Coronary artery (tissue), 2 donors: ENCODE measurements around the gene STPG3.
A peak's percentile ranks its signal among the peaks of the same experiment; 100 is the strongest.

Experiments used
- DNase-seq: peaks from one replicate; pipeline ENCODE4 v3.0.0-alpha.2; 2017; ENCODE audit warnings: low spot score
- H3K27ac ChIP-seq, 2 donors: fragments of 200-600 bp; sonication (generic); one replicate each; pipeline ENCODE4 v1.5.1; 2016 to 2019
- H3K4me3 ChIP-seq: fragments of 200-600 bp; sonication (generic); 2 replicates; pipeline ENCODE4 v1.5.1; 2016; ENCODE audit warnings: mild to moderate bottlenecking, moderate library complexity
- CTCF ChIP-seq: fragments of 200-600 bp; sonication (generic); IDR thresholded peaks from one replicate; pipeline ENCODE4 v1.5.1; 2019; ENCODE audit warnings: antibody characterized with exemption

STPG3 gene

DNA sequence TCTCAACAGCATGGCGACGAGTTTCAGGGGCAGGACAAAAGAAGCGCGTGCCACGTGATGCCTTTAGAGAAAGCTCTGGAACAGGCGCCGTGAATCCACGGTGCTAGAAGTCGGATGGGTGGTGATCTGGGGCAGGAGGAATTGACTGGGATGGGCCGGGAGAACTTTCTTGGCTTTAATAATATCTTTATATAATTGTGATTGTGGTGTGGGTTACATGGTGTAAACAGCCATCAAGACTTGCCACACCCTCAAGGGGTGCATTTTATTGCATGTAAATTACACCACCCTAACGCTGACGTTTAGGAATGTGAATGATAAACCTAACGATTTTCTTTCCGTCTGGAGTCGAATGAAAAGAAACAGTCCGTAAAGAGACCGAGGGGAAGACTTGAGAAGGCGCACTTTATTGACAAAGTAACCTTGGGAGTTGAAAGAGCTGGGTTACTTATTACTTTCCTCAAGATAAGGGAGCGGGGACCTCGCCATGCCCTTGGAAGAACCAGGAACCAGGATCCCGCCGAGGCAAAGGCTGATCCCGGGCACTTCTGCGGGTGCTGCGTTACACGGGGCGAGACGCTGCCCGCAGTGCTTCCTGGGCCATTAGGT is 42.5 kb downstream of the STPG3 start:
- Histone ChIP-seq H3K27ac (no peak overlapping the region), H3K4me3 (no peak overlapping the region)
- no peak for DNase-seq
- TF ChIP-seq CTCF: no peak

DNA sequence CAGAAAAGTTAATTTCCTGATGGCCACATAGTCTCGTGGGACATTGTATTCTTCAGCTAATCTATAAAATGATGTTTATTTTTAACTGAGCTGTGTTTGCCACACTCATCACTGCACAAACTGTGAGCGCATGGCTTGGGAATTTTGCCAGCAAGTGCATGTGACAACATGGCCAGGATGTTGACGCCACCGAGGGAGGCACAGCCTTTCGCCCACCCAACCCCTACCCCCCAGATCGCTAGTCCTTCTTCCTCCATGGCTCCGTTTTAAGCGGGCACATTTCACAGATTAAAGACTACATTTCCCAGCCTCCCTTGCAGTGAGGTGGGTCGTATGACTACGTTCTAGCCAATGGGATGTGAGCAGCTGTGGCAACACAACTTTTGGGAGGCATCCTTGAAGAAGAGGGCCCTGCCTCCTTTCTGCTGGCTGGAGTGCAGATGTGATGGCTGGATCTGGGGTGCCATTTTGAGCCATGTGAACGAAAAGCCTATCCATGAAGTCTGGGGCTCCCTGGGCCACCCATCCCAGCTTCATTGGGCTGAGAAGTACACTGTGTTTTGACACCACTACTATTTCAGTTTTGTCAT is 43.1 kb downstream of the STPG3 start:
- Histone ChIP-seq H3K27ac (no peak overlapping the region), H3K4me3 (no peak overlapping the region)
- no peak for TF ChIP-seq CTCF
- no peak for DNase-seq

GRCh38 chr9:137294681-137295237 is 43.7 kb downstream of the STPG3 start:
- peak overlapping the region; percentile 70 for H3K4me3 ChIP-seq
- no peak for DNase-seq
- H3K27ac ChIP-seq: no peak overlapping the region
- TF ChIP-seq CTCF: no peak

- H3K27ac ChIP-seq: peak overlapping the region in 1 of 2 donors; percentile 76
- H3K4me3 ChIP-seq: peak overlapping the region; percentile 70
- DNase-seq: no peak
- TF ChIP-seq CTCF: no peak
These were observed 44.2 kb downstream of the STPG3 start for GRCh38 chr9:137295238-137295811.

- Histone ChIP-seq H3K27ac (peak overlapping the region in 1 of 2 donors; percentile 76), H3K4me3 (peak overlapping the region; percentile 70)
- no peak for DNase-seq
- TF ChIP-seq CTCF: no peak
These were observed 45.0 kb downstream of the STPG3 start for GRCh38 chr9:137295849-137296669.

DNA sequence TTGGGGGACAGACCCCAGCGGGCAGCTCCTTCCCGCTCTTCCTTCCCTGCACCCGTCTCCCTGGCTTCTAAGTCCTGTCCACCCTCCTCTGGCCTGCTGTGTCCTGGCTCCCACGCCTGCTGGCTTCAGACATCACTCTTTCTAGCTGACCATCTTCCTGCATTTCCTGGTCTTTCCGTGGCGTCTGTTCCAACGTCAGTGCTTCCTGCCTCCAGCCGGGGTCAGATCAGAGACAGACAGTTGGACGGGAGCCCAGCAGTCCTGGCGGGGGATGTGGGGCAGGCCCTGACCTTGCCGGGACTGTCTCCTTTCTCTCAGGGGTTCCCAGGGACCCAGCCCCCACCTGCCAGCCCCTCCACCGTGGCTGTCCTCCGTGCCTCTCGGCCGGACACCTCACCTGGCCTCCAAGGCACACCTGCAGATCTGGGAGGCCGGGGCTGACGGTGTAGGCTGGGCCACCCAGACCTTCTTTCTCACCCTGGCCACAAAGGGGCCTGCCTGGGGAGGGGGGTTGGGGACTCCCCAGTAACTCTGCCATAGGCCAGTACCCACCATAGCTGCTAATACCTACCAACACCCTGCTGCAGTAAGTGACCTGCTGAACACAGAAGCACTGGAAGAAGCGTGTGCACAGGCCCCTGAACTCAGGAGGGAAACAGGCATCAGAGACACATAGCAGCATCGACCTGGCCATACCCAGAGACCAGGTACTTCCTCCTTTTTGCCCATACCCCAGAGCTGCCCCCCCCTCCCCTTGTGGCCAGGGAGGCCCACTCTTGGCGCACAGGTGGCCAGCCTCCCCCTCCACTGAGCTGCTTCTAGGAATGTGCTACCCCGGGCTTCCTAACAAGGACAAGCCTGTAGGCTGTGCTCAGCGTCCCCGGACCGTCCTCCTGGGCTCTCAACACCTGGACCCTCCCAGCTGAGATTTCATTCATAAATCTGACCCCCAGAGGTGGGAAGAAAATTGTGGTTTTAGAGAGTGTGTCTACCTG is 45.9 kb downstream of the STPG3 start:
- H3K27ac ChIP-seq: peak overlapping the region in 1 of 2 donors; percentile 76
- H3K4me3 ChIP-seq: peak overlapping the region; percentile 70
- no peak for DNase-seq
- no peak for TF ChIP-seq CTCF
